GM12891 (cell line): Measurements from ENCODE around the gene UCK2.

Experiments used
- DNase-seq: peaks from one replicate; pipeline ENCODE4 v3.0.0; 2011; ENCODE audit warnings: low spot score; ENCODE audit not compliant: insufficient read length
- FAIRE-seq: peaks from 2 replicates; lab custom pipeline; 2011; peaks lifted over from hg19 to GRCh38; lab: Jason Lieb, UNC
- PAX5 ChIP-seq: IDR thresholded peaks from 2 replicates; pipeline ENCODE4 v1.6.1; 2011; ENCODE audit warnings: low read length, moderate library complexity, mild to moderate bottlenecking; ENCODE audit not compliant: insufficient read depth, severe bottlenecking
- POLR2A ChIP-seq: IDR thresholded peaks from 2 replicates; pipeline ENCODE4 v1.6.1; 2011; ENCODE audit warnings: low read depth, low read length, control low read depth
- POLR2AphosphoS5 ChIP-seq: IDR thresholded peaks from 2 replicates; pipeline ENCODE4 v1.6.1; 2011; ENCODE audit warnings: low read depth, low read length, control low read depth
- POU2F2 ChIP-seq: IDR thresholded peaks from 2 replicates; pipeline ENCODE4 v1.6.1; 2011; ENCODE audit warnings: low read depth, mild to moderate bottlenecking, control low read depth, low read length, moderate library complexity
- SPI1 ChIP-seq: IDR thresholded peaks from 2 replicates; pipeline ENCODE4 v1.6.1; 2011; ENCODE audit warnings: low read depth, low read length, control low read depth
- TAF1 ChIP-seq: IDR thresholded peaks from 2 replicates; pipeline ENCODE4 v1.6.1; 2011; ENCODE audit warnings: low read depth, low read length, control low read depth

UCK2 gene

DNA sequence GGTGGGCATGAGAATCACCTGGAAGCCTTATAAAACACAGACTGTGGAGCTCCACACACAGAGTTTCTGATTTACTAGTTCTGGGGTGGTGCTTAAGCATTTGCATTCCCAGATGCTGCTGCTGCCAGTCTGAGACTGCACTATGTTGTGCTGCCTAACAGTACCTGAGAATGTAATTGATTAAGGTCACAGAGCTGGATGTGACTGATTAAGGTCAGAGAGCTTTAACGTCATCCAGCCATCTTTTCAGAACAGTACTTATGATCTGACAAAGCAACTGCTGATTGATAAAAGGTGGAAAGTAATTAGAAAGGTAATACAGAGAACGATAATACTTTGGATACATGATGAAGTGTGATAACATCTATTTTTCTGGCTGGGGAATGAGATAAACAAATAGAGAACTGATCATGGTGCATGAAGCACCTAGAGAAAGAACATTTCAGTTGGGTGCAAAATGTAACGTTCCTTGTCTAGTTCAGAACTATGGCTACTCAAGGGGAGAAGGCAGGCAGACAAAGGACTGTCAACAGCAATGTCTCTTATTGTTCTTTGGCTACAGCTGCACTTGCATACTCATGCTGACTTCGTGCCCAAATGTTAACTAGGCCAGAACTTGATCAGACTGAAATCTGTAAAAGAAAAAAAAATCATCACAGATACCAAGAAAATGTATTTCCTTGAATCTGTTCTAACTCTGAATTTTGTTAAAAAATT, 3.7 kb upstream of the UCK2 start:
- DNase-seq = no peak
- FAIRE-seq = no peak
- TF ChIP-seq POLR2A (no peak), POLR2AphosphoS5 (no peak), POU2F2 (no peak), TAF1 (no peak), PAX5 (no peak), SPI1 (no peak)

- no peak for FAIRE-seq
- DNase-seq = no peak
- no peak for TF ChIP-seq TAF1
- TF ChIP-seq PAX5 = no peak
- TF ChIP-seq POU2F2 = no peak
- TF ChIP-seq POLR2A = no peak
- no peak for TF ChIP-seq SPI1
- no peak for TF ChIP-seq POLR2AphosphoS5
These were observed 3.2 kb upstream of the UCK2 start for GRCh38 chr1:165824269-165824643.

GRCh38 chr1:165826565-165827267, 698 bp upstream of the UCK2 start:
- FAIRE-seq (no peak), DNase-seq (no peak)
- TF ChIP-seq POLR2AphosphoS5 (no peak), SPI1 (no peak), POU2F2 (no peak)

DNA sequence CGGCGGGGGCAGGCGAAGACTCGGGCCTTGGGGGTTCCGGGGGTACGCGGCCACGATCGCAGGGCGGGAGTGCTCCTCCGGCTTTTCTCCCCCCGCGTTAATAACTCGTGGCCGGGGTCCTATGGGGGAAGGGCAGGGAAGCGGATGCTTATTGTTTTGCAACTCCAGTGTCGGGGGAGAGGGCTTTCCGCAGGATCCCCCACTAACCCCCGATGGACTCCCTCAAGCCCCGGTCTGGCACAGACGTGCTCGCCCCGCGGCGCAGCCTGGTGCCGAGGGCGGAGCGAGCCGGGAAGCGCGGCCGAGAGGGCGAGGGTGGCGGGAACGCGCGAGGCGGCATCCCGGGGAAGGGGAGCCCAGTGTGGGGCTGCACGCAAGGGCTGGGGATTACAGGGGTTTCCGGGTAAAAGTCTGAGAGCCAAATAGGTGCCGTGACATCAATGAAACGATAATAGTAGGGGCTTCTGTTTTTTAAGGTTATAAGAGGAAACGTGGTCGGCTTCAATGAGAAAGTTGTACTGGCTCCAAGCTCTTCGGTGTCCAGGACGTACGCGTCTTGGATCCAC, 772 bp downstream of the UCK2 start:
- DNase-seq (peak; percentile 56), FAIRE-seq (peak; percentile 66)
- TF ChIP-seq POLR2AphosphoS5 = no peak
- no peak for TF ChIP-seq PAX5
- TF ChIP-seq TAF1 = no peak
- no peak for TF ChIP-seq POU2F2
- TF ChIP-seq SPI1 = no peak
- TF ChIP-seq POLR2A = no peak

DNA sequence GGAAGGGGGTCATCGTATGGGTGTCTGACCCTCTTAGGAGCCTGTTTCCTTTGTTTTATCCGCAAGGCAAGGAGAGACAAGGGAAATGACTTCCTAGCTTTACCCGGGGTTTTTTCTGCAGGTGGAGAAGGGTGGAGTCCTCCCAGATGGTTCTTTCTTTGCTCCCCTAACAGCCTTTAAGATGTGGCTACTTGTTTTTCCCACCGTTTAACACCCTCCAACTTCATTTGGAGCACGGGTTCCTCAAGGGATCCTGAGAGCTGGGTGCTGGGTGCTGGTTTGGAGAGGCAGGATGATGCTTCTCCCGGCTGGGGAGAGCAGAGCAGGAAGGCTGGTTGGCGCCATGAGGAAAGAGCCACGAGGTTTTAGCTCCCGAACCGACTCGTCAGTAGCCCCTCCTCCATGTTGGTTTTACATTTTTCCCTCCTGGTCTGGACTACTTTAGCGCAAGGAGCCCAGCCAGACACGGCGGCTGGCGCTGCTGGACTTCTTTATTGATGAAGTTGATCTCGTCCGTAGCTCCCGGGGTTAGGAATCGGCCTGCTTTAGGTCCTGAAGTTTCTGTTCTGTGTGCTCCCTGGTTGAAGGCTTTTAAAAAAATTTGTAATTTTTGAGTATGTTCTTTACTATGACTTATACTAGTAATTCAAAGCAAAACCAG, 1.4 kb downstream of the UCK2 start:
- peak; percentile 26 for DNase-seq
- FAIRE-seq = peak; percentile 61
- no peak for TF ChIP-seq POU2F2
- TF ChIP-seq PAX5 = no peak
- TF ChIP-seq SPI1 = no peak
- peak; percentile 71 for TF ChIP-seq POLR2A
- peak; percentile 77; the same call in 1 of the 2 replicates for TF ChIP-seq TAF1
- TF ChIP-seq POLR2AphosphoS5 = peak; percentile 63

DNA sequence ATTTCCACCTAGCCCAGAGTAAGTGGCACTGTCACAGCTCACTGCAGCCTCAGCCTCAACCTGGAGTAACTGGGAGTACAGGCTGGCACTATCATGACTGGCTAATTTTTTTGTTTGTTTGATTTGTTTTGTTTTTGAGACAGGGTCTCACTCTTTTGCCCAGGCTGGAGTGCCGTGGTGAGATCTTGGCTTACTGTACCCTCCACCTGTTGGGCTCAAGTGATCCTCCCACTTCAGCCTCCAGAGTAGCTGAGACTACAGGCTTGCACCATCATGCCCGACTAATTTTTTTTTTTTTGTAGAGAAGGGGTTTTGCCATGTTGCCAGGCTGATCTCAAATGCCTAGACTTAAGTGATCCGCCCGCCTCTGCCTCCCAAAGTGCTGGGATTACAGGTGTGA, 2.5 kb downstream of the UCK2 start:
- DNase-seq (no peak), FAIRE-seq (no peak)

GRCh38 chr1:165831146-165831545, 3.7 kb downstream of the UCK2 start:
- DNase-seq (no peak), FAIRE-seq (no peak)
- TF ChIP-seq TAF1 (no peak), PAX5 (no peak), POU2F2 (no peak), SPI1 (no peak), POLR2AphosphoS5 (no peak), POLR2A (no peak)

More for the DNA sequence above, 2.5 kb downstream of the UCK2 start:
- TF ChIP-seq PAX5 (no peak), POLR2A (no peak), SPI1 (no peak), POLR2AphosphoS5 (no peak), POU2F2 (no peak), TAF1 (no peak)

GRCh38 chr1:165832902-165833301, 5.5 kb downstream of the UCK2 start:
- FAIRE-seq = no peak
- TF ChIP-seq TAF1 (no peak), SPI1 (no peak), PAX5 (no peak), POLR2AphosphoS5 (no peak), POLR2A (no peak), POU2F2 (no peak)
- DNase-seq = no peak

DNA sequence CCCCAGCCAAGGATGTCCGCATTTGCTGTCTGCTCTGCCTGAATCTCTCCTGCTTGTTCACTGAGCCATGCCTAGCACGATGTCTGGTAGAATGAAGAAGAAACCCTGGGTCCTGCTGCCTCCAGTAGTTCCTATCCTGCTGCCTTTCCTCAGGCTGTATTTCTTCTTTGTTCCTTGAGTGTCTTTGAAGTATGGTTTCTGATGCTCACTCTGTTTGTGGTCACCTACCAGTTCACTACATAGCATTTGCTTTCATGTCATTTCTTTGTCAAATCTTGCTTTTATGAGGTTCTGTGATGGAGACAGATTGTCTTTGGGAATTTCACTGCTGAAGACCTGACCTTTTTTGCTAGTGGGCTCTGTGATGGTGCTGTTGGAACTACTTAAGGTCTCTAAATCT, 5.9 kb downstream of the UCK2 start:
- TF ChIP-seq POLR2AphosphoS5 (no peak), SPI1 (no peak), POLR2A (no peak), TAF1 (no peak), POU2F2 (no peak), PAX5 (no peak)
- FAIRE-seq = no peak
- DNase-seq = no peak
